Memory B cell (primary cell): ENCODE measurements around the gene PRKAB1.
"Not testable (repeated sequence)": the region's sequence is repeated elsewhere in the genome, so short reads cannot be mapped to it uniquely, and the experiment has no call there.

Source experiments
- ATAC-seq: fragments of 150-1000 bp; cut with Tn5 transposase; 2 replicates; pipeline ENCODE4 v1.10.0; 2021; ENCODE audit warnings: low read depth, mild to moderate bottlenecking, moderate library complexity
- DNase-seq, 2 donors: peaks; one replicate each; pipeline ENCODE4 v3.0.0; 2022; ENCODE audit warnings: low spot score in 2 of 2
- H3K27ac Mint-ChIP-seq: one replicate; pipeline ENCODE4 v1.8.0; 2022; ENCODE audit warnings: mild to moderate bottlenecking, moderate library complexity, mixed read lengths
- H3K27me3 Mint-ChIP-seq: one replicate; pipeline ENCODE4 v1.8.0; 2022; ENCODE audit warnings: mixed read lengths
- H3K36me3 Mint-ChIP-seq: one replicate; pipeline ENCODE4 v1.8.0; 2022; ENCODE audit warnings: mild to moderate bottlenecking, mixed read lengths
- H3K4me1 Mint-ChIP-seq: one replicate; pipeline ENCODE4 v1.8.0; 2022; ENCODE audit warnings: mixed read lengths
- H3K4me3 Mint-ChIP-seq: one replicate; pipeline ENCODE4 v1.8.0; 2022; ENCODE audit warnings: mild to moderate bottlenecking, moderate library complexity, mixed read lengths
- H3K9me3 Mint-ChIP-seq: one replicate; pipeline ENCODE4 v1.8.0; 2022; ENCODE audit warnings: mixed read lengths

The PRKAB1 gene

DNA sequence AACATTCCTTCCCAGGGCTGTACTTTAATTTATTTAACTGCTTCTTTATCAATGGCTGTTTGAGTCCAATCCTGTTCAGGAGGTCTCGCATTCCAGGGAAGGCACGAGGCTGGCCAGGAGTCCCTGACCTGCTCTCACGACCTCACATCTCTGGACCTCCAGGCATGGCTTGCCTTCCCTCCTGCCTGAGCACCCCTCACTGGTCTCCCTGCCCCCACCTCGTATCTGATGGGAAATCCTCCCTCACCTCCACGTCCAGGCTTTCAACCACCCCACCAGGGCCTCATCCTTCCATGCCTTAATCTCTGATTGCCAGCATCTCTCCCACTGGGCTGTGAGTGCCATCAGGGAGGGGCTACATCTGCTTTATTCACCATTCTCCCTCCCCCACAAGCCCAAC, 29.0 kb downstream of the PRKAB1 start:
- Mint-ChIP-seq H3K36me3 (peaks cover 2% of the 10 kb centered on the region), H3K9me3 (no peaks in the 10 kb centered on the region), H3K4me3 (no peak overlapping the region), H3K27me3 (no peaks in the 10 kb centered on the region), H3K4me1 (no peaks in the 10 kb centered on the region), H3K27ac (no peak overlapping the region)
- ATAC-seq, result no peak
- no peak for DNase-seq

DNA sequence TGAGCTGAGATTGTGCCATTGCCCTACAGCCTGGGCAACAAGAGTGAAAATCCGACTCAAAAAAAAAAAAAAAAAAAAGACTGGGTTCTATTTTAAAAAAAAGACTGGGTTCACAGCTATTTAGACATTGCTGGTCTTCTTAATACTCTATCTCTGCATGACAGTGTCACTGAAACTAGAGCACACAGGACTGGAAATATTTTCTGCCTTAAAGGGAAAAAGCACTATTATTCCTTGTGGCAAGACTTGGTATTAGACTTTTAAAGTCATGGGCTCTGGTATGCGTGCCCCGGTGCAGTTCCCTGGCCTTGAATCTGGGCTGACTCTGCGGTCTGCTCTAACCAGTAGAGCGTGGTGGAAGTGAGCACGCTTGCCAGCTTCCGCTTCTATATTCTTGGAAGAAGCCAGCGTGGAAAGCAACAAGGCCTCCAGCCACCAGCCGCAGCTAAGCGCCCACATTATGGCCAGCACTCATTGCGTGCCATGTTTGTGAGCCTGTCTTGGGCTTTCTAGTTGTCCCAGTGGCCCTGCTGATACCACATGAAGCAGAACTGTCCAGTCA, 31.3 kb downstream of the PRKAB1 start:
- DNase-seq, result no peak
- H3K27me3 Mint-ChIP-seq, result no peaks in the 10 kb centered on the region
- H3K36me3 Mint-ChIP-seq, result peaks cover 2% of the 10 kb centered on the region
- H3K9me3 Mint-ChIP-seq, result no peaks in the 10 kb centered on the region
- H3K4me3 Mint-ChIP-seq, result no peak overlapping the region
- ATAC-seq, result no peak
- no peak overlapping the region for H3K27ac Mint-ChIP-seq
- H3K4me1 Mint-ChIP-seq, result no peaks in the 10 kb centered on the region

DNA sequence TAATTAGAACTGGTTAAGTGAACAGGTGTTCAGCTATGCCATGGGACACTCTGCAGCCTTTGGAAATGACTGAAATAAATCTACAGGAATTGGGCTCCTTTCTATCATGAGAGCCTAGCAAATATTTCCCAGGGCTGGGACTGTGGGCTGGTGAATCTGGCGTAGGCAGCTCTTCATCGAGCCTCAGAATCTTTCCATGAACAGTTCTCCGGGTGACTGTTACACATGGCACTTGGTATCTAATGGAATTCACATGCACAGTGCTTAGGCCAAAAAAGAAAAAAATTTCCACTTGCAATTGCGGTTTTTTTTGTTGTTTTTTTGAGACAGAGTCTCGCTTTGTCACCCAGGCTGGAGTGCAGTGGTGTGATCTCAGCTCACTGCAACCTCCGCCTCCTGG, 32.1 kb downstream of the PRKAB1 start:
- H3K9me3 Mint-ChIP-seq, result no peaks in the 10 kb centered on the region

DNA sequence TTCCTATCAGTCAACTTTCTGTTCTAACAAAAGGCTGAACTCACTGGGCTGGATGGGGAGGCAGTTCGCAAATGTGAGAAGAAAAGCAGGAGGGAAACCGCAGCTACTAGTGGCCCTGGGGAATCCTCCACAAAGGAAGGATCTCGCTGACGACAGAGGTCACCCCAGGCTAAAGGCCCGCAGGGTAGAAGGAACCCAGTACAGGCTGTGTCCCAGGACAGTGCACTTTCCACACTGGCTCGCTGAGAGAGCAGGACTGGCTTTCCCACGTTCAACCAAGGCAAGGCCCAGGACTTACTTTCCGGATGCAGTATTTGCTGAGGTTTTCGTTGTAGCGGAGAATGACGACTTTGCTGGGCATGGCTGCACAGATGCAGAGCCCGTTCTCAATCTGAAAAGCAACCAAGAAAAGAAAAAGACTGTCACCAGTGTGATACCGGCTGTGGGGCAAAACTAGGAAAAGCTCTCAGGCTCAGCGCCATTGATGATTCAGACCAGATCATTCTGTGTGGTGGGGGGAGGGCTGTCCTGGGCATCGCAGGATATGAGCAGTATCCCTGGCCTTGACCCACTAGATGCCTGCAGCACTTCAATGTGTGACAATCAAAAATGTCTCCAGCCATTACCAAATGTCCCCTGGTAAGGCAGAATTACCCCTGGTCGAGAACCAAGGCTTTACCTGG, 36.3 kb downstream of the PRKAB1 start:
- ATAC-seq (no peak), DNase-seq (no peak)
- Mint-ChIP-seq H3K4me1 (no peaks in the 10 kb centered on the region), H3K27ac (no peak overlapping the region), H3K9me3 (no peaks in the 10 kb centered on the region), H3K36me3 (peaks cover 4% of the 10 kb centered on the region), H3K4me3 (no peak overlapping the region), H3K27me3 (no peaks in the 10 kb centered on the region)

More for the DNA sequence above, 32.1 kb downstream of the PRKAB1 start:
- no peak for ATAC-seq
- Mint-ChIP-seq H3K4me1 (no peaks in the 10 kb centered on the region), H3K27ac (no peak overlapping the region), H3K36me3 (peaks cover 2% of the 10 kb centered on the region), H3K4me3 (no peak overlapping the region), H3K27me3 (no peaks in the 10 kb centered on the region)
- no peak for DNase-seq

DNA sequence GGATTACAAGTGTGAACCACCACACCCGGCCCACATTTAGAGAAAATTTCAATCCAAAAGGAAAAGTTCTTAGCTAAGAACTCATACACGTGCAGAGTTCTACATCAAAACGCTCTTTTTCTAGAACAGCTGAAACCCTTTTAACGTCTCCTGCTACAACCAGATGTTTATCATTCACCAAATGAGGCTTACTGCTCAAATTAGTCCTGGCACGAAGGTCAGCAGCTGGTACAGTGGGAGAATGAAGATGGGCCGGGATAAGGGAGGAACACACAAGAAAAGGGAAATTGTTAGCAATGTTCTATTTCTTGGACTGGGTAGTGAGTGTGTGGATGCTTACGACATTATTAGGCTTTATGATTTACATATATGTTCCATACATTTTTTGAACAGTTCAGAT, 37.2 kb downstream of the PRKAB1 start:
- Mint-ChIP-seq H3K27ac (no peak overlapping the region), H3K4me3 (no peak overlapping the region), H3K9me3 (no peaks in the 10 kb centered on the region), H3K4me1 (no peaks in the 10 kb centered on the region), H3K36me3 (peaks cover 6% of the 10 kb centered on the region), H3K27me3 (no peaks in the 10 kb centered on the region)
- DNase-seq (no peak), ATAC-seq (no peak)

DNA sequence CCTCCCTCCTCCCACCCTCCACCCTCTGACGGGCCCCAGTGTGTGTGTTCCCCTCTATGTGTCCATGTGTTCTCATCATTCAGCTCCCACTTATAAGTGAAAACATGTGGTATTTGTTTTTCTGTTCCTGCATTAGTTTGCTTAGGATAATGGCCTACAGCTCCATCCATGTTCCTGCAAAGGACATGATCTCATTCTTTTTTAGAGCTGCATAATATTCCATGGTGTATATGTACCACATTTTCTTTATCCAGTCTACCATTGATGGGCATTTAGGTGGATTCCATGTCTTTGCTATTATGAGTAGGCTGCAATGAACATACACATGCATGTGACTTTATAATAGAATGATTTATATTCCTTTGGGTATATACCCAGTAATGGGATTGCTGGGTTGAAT, 38.5 kb downstream of the PRKAB1 start:
- ATAC-seq, H3K4me1 Mint-ChIP-seq: not testable (repeated sequence)

DNA sequence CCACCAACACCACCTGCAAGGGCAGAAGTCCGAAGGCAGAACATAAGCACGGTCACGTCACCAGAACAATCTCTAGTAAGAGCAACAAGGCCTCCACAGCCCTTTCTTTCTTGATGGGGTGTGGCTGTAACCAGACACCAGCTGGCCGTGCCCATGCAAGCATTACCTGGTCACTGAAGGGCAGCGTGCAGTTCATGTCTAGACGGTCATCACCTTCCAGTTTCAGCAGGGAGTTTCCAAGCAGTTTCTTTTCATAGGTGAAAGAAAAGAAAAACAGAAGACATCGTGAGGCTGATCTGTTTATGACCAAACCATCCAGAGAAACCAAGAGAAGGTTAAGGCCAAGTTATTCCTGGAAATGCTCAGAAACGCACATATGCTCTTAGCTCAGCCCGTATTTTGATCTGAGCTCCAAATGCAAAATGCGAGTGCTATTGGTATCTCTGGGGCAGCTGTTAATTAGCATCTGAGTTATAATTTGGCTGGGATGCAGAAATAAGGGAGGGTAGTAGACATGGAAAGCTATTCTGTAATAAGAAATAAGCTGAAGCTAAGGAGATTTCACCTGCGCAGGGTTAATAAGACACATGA, 42.5 kb downstream of the PRKAB1 start:
- no peak for ATAC-seq
- Mint-ChIP-seq H3K27me3 (no peaks in the 10 kb centered on the region), H3K9me3 (no peaks in the 10 kb centered on the region), H3K4me3 (no peak overlapping the region), H3K27ac (no peak overlapping the region), H3K36me3 (peaks cover 10% of the 10 kb centered on the region), H3K4me1 (no peaks in the 10 kb centered on the region)
- no peak for DNase-seq

More for the DNA sequence above, 38.5 kb downstream of the PRKAB1 start:
- not testable (repeated sequence) for H3K4me3 Mint-ChIP-seq, H3K27me3 Mint-ChIP-seq, H3K36me3 Mint-ChIP-seq, DNase-seq, H3K9me3 Mint-ChIP-seq, H3K27ac Mint-ChIP-seq

DNA sequence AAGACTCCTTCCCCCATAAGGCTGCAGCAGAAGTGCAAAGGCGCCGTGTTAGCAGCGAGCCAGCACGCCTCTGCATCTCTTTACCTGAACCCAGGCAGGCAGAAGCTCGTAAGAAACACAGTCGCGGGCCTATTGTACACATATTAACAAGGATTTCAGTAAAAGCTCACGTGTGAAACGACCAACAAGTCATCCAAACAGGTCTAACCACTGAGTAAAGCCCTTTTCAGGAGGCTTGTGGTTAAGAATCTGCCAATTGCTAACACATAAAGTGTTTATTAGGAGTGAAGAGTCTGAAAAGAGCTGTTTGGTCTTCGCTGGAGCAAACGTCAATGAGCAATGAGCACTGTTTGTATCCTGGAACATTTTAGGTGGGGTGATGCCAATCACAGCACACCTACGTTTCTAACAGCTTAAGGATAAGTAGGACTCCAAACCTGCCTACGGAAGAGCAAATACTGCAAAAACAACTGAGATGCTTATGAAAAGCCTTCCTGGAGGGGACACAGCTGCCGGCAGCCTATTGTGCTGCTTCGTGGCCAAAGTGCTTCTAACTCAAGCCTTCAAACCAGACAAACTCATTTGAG, 43.1 kb downstream of the PRKAB1 start:
- no peaks in the 10 kb centered on the region for H3K9me3 Mint-ChIP-seq
- DNase-seq, result no peak

DNA sequence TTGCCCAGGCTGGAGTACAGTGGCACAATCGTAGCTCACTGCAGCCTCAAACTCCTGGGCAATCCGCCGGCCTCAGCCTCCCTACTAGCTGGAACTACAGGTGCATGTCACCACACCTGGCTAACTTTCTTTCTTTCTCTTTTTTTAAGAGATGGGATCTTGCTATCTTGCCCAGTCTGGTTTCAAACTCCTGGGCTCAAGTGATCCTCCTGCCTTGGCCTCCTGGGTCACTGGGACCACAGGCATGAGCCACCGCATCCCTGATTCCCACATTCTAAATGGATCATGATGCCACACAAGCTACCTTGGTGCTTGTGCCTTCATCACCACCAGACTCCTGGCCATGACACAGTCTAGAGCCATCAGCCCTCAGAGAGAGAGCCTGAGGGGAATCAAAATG, 43.8 kb downstream of the PRKAB1 start:
- Mint-ChIP-seq H3K27me3 (no peaks in the 10 kb centered on the region), H3K36me3 (peaks cover 10% of the 10 kb centered on the region), H3K27ac (no peak overlapping the region), H3K9me3 (no peaks in the 10 kb centered on the region), H3K4me3 (no peak overlapping the region), H3K4me1 (no peaks in the 10 kb centered on the region)
- no peak for ATAC-seq
- DNase-seq, result no peak

More for the DNA sequence above, 43.1 kb downstream of the PRKAB1 start:
- ATAC-seq, result no peak
- Mint-ChIP-seq H3K4me1 (no peaks in the 10 kb centered on the region), H3K4me3 (no peak overlapping the region), H3K27ac (no peak overlapping the region), H3K27me3 (no peaks in the 10 kb centered on the region), H3K36me3 (peaks cover 10% of the 10 kb centered on the region)

DNA sequence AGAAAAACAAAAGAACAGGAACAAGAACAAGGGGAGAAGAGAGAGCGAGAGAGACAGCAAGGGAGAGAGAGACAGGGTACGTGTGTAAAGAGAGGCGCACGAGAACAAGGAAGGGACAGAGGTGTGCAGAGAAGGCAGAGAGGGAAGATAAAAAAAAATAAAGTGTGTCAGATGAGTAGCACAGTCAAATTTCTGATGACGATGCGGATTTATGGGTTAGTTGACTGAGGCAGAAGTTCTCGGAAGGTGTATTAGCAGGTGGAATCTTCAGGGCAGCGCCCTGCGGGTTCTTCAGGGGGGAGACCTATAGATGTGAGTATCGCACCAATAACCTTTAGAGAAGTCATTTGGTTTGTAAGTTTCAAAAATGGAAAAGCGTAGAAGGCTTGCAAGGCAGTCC, 44.8 kb downstream of the PRKAB1 start:
- no peaks in the 10 kb centered on the region for H3K27me3 Mint-ChIP-seq
- no peaks in the 10 kb centered on the region for H3K4me1 Mint-ChIP-seq

DNA sequence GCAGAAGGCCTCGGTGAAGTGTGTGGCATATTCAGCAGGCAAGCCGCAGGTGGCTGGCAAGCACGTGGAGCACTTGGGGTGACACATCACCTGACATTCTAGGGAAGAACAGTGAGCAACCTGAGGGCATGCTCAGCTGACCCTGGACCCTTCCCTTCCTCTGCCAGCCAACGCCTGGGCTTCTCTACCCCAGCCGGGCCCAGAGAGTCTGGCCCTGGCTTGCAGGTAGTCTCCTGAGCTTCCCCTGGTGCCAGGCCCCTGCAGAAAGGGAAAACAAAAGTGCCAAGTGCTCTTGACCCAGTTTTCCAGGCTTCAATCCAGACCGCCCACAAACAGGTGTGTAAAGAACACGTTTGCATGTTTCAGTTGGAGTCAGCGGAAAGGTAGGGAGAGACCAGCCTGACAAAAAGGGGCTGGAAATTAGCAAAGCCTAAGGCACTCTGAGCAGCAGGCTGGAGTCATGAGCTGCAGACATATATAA, 45.7 kb downstream of the PRKAB1 start:
- no peaks in the 10 kb centered on the region for H3K27me3 Mint-ChIP-seq
- H3K4me3 Mint-ChIP-seq, result no peak overlapping the region
- DNase-seq (no peak), ATAC-seq (no peak)
- H3K27ac Mint-ChIP-seq, result no peak overlapping the region
- H3K4me1 Mint-ChIP-seq, result no peaks in the 10 kb centered on the region
- peaks cover 8% of the 10 kb centered on the region for H3K36me3 Mint-ChIP-seq
- H3K9me3 Mint-ChIP-seq, result no peaks in the 10 kb centered on the region

More for the DNA sequence above, 44.8 kb downstream of the PRKAB1 start:
- Mint-ChIP-seq H3K36me3 (peaks cover 10% of the 10 kb centered on the region), H3K27ac (no peak overlapping the region), H3K4me3 (no peak overlapping the region), H3K9me3 (no peaks in the 10 kb centered on the region)
- DNase-seq (no peak), ATAC-seq (no peak)

DNA sequence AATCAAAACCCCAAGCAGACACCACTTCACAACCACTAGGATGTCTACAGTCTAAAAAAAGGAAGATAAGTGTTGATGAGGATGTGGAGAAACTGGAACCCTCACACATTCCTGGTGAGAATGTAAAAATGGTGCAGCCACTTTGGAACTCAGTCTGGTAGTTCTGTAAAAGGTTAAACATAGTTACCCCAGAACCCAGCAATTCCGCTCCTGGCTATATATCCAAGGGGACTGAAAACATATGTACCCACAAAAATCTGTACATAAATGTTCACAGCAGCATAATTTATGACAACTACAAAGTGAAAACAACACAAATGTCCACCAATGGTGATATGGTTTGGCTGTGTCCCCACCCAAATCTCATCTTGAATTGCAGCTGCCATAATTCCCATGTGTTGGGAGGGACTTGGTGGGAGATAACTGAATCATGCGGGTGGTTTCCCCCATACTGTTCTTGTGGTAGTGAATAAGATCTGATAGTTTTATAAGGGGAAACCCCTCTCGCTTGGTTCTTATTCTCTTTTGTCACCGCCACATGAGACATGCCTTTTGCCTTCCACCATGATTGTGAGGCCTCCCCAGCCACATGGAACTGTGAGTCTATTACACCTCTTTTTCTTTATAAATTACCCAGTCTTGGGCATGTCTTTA, 46.8 kb downstream of the PRKAB1 start:
- no peak for DNase-seq
- Mint-ChIP-seq H3K27ac (no peak overlapping the region), H3K36me3 (peaks cover 6% of the 10 kb centered on the region), H3K27me3 (no peaks in the 10 kb centered on the region), H3K9me3 (no peaks in the 10 kb centered on the region), H3K4me1 (no peaks in the 10 kb centered on the region), H3K4me3 (no peak overlapping the region)
- no peak for ATAC-seq

DNA sequence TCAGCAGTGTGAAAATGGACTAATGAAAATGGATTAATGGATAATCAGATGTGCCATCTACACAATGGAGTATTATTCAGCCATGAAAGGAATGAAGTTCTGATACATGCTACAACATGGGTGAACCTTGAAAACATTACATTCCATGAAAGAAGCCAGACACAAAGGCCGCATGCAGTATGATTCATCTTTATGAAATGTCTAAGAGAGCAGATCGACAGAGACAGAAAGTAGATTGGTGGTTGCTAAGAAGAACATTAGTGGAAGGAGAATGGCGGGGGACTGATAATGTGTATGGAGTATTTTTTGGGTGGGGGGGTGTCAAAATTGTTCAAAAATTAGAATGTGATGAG, 47.3 kb downstream of the PRKAB1 start:
- DNase-seq (no peak), ATAC-seq (no peak)
- Mint-ChIP-seq H3K27me3 (no peaks in the 10 kb centered on the region), H3K27ac (no peak overlapping the region), H3K36me3 (peaks cover 6% of the 10 kb centered on the region), H3K4me1 (no peaks in the 10 kb centered on the region), H3K4me3 (no peak overlapping the region), H3K9me3 (no peaks in the 10 kb centered on the region)

DNA sequence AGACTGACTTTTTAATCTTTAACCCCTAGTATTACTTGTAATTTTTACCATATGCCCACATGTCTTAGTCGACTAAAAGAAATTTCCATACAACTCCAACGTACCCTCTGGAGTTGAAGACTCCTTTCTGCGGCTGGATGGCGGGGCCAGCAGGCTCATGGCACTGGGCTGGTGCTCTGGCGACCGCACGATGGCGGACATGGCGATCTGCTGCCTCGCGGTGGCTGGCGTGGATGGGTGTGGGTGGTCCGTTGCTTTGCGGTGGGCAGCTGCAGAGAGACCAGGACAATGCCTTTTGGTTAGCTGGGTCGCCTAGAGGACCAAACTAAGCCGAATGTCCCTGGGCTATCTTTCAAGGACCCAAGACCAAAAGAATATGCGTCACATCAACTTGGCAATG, 50.2 kb downstream of the PRKAB1 start:
- Mint-ChIP-seq H3K9me3 (no peaks in the 10 kb centered on the region), H3K4me3 (no peak overlapping the region), H3K36me3 (peaks cover 2% of the 10 kb centered on the region), H3K27me3 (no peaks in the 10 kb centered on the region), H3K27ac (no peak overlapping the region), H3K4me1 (no peaks in the 10 kb centered on the region)
- ATAC-seq, result no peak
- DNase-seq, result no peak
